ENCODE measurements around the gene TRIML2.

The TRIML2 gene

DNA sequence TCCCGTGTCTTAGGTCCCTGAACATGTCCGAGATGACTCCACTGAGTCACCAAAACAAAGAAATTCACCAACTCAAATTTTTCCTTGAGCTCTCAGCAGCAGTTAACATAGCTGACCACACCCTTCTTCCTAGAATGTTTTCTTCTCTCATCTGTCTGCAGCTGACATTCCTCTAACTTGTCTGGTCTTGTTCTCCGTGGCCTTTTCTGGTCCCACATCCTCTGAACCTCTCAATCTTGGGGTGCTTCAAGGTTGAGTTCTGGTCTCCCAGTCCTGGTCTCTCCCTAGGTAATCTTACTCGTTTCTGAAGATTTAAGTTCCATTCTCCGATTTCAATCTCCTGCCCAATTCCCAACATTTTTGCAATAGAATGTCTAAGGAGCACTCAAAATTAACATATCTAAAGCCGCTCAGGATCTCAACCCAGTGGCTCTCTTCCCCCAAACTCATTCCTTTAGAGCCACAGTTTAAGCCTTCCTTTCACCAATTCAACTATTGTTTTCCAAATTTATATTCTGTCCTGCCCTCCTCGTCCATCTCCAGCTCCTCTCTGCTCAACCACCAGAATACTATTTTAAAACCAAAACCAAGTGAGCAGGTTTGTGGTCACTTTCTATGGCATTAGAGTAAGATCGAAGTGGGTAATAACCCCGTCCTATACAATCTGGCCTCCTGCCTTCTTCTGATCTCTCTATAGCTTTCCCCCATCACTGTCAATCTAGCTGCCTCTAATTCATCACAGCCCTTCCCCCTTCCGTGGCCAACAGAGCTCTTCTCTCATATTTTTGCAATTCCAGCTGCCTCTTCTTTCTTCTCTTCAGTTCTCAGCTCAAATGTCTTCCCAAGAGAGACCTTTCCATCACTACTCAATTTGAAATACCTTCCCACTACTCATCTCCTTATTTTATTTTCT, 1.2 kb downstream of the TRIML2 start:
- TF ChIP-seq, protein P1, sequence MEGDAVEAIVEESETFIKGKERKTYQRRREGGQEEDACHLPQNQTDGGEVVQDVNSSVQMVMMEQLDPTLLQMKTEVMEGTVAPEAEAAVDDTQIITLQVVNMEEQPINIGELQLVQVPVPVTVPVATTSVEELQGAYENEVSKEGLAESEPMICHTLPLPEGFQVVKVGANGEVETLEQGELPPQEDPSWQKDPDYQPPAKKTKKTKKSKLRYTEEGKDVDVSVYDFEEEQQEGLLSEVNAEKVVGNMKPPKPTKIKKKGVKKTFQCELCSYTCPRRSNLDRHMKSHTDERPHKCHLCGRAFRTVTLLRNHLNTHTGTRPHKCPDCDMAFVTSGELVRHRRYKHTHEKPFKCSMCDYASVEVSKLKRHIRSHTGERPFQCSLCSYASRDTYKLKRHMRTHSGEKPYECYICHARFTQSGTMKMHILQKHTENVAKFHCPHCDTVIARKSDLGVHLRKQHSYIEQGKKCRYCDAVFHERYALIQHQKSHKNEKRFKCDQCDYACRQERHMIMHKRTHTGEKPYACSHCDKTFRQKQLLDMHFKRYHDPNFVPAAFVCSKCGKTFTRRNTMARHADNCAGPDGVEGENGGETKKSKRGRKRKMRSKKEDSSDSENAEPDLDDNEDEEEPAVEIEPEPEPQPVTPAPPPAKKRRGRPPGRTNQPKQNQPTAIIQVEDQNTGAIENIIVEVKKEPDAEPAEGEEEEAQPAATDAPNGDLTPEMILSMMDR (IDR thresholded peaks at IDR 0.05; ENCODE audit: extremely low read depth, missing control alignments) = no peak
- no peak for DNase-seq (ENCODE audit: low spot score)

DNA sequence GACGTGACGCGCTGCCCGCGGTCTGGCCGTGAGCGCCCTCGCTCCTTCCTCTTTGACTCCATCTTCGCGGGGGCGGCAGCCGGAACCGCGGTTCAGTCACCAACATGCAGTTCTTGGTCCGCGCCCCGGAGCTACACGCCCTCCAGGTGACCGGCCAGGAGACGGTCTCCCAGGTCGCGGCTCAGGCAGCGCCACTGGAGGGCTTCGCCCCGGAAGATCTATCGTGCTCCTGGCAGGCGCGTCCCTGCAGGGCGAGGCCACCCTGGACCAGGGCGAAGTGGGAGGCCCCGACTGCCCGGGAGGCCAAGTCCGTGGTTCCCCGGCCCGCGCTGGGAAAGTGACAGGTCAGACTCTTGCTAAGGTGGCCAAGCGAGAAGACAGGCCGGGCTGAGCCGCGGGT, 2.9 kb downstream of the TRIML2 start:
- DNase-seq (ENCODE audit: low spot score) = no peak
- TF ChIP-seq, protein P1 (IDR thresholded peaks at IDR 0.05; ENCODE audit: extremely low read depth, missing control alignments) = no peak

DNA sequence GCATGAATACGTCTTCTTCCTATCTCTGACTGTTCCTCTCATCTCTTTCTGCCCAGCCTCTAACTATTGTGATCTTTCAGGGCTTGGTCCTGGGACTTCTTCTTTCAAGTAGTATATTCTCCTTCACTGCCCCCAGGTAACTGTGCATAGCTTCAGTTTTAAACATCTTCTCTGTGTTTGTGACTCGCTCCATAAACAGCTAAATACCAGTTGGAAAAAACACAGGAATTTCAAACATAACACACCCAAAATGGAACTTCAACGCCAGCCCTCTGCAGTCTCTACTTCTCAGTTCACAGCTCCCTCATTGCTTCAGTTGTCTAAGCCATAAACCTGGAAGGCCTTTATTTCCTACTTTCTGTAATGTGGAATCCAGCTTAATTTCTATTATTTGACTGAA, 16.6 kb downstream of the TRIML2 start:
- TF ChIP-seq, protein P1 (IDR thresholded peaks at IDR 0.05; ENCODE audit: extremely low read depth, missing control alignments) = no peak
- no peak for DNase-seq (ENCODE audit: low spot score)

DNA sequence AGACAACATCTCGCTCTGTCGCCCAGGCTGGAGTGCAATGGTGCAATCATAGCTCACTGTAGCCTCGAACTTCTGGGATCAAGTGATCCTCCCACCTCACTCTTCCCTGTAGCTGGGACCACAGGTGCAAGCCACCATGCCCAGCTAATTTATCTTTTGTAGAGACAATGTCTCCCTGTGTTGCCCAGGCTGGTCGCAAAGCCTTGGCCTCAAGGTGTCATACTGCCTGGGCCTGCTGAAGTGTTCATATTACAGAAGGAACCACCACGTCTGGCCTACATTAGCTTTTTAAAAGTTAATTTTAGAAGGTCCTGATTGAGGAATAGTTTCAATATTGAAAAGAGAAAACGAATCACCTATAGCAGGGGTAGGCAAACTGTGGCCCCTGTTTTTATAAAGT, 22.5 kb downstream of the TRIML2 start:
- no peak for DNase-seq (ENCODE audit: low spot score)

DNA sequence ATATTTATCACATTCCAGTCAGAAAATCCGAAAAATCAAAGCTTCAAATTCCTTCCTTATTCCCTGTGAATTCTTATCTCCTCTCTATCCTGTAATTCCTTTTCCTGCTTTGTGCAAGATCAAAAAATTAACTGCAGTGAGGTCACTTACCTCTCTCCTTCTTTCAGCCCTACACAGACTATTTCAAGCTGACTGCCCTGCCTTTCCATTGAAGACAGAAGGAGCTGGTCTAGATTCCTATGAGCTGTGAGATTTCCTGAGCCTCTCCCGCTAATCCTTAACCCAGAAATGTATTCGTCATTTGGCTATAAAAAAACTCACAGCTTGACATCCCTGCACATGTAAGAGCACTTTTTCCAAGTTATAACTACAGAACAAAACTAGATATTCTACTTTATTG, 26.6 kb downstream of the TRIML2 start:
- TF ChIP-seq, protein P1 (IDR thresholded peaks at IDR 0.05; ENCODE audit: extremely low read depth, missing control alignments) = no peak
- DNase-seq (ENCODE audit: low spot score) = no peak

More for the DNA sequence above, 22.5 kb downstream of the TRIML2 start:
- TF ChIP-seq, protein P1 (IDR thresholded peaks at IDR 0.05; ENCODE audit: extremely low read depth, missing control alignments) = no peak

DNA sequence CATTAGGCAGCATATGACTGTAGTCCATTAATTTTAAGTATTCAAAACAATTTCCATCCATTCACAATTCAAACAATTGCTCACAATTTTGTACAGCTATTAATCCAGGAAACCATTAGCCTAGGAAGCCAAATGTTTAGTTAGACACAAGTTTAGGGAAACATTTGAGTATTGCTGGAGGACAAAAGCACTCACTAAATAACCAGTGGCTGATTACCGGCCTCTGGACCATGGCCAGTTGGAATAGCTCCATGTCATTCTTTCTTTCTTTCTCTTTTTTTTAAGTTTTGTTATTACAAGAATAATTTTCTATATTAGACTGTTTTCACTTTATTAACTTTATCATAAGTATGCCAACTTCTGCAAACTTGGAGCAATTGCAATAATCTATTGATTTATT, 31.3 kb downstream of the TRIML2 start:
- TF ChIP-seq, protein P1 (IDR thresholded peaks at IDR 0.05; ENCODE audit: extremely low read depth, missing control alignments) = no peak
- DNase-seq (ENCODE audit: low spot score) = no peak

DNA sequence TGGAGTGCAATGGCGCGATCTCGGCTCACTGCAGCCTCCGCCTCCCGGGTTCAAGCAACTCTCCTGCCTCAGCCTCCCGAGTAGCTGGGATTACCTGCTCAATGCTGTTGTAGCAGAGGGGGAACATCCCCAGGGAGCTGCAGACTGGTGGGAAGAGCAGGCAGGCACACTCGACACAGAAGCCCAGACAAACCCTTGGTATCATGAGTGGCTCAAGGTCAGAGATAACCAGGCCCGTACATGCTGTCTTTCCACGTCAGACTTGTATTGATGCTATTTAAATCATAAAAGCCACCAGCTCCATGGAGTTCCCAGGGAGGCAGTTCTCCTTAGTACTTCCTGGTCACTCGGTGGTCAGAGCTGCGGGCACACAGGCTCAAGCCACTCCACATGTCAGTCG, 33.2 kb downstream of the TRIML2 start:
- DNase-seq (ENCODE audit: low spot score) = no peak
- TF ChIP-seq, protein P1 (IDR thresholded peaks at IDR 0.05; ENCODE audit: extremely low read depth, missing control alignments) = no peak
